HCT116 (cell line): Measurements from ENCODE around the gene KCTD1. TPM values are rescaled to one million over a fixed set of nuclear protein-coding genes. Genes with fewer than 3 reads are reported as not detected.

Experiments
- ATAC-seq: fragments of 200-7000 bp; cut with Tn5 transposase; 2 replicates; pipeline ENCODE4 v1.9.1; 2020; ENCODE audit warnings: mild to moderate bottlenecking, moderate library complexity
- BruUV-seq: library from RNA; stranded (reverse); fragments of 400-500 nt; replicated peaks from 2 replicates; lab custom pipeline; 2021; lab: Mats Ljungman, UMichigan
- CTCF ChIA-PET: fragments of 300-600 bp; sonication (Branson Sonifier 250); formaldehyde crosslinking; loops from one replicate; lab custom pipeline; 2021; ENCODE audit warnings: antibody characterized with exemption; lab: Charles Lee
- POLR2A ChIA-PET: fragments of 300-600, 350-600 bp; sonication (Branson Sonifier 250); formaldehyde crosslinking; loops from one replicate; lab custom pipeline; 2021; ENCODE audit warnings: antibody characterized with exemption; lab: Charles Lee
- RAD21 ChIA-PET, 2 experiments: fragments of 300-600 bp; sonication (Branson Sonifier 250); formaldehyde crosslinking; loops; one replicate each; lab custom pipeline; 2023; ENCODE audit warnings: low total read pairs in 2 of 2; ENCODE audit not compliant: uncharacterized antibody in 2 of 2, unreplicated experiment in 2 of 2, low non-redundant PET in 1 of 2; lab: Charles Lee
- DNase-seq: peaks from one replicate; pipeline ENCODE4 v3.0.0-alpha.2; 2010; ENCODE audit warnings: low read depth, low spot score
- H2AFZ ChIP-seq: fragments of 200-600 bp; shearing (Covaris generic), sonication (generic); 2 replicates; pipeline ENCODE4 v1.6.1; 2017; ENCODE audit warnings: low read depth, mixed run types, mixed read lengths, antibody characterized with exemption, low read length; ENCODE audit not compliant: poor library complexity, severe bottlenecking
- H3K27ac ChIP-seq: 2 replicates; pipeline ENCODE4 v1.5.1; 2012; ENCODE audit warnings: low read depth, low read length
- H3K27me3 ChIP-seq: fragments of 200-600 bp; sonication (generic); 2 replicates; pipeline ENCODE4 v1.6.1; 2016; ENCODE audit warnings: mixed run types, low read length, mixed read lengths; ENCODE audit not compliant: insufficient read depth
- H3K36me3 ChIP-seq, 2 experiments: fragments of 200-500 bp in 1 of 2; fragments of 200-600 bp in 1 of 2; sonication (Bioruptor generic) in 1 of 2; sonication (generic) in 1 of 2; 2 replicates each; pipeline versions ENCODE4 v1.5.1 to v1.6.1; 2014 to 2016; ENCODE audit warnings: low read length in 2 of 2, inconsistent platforms in 1 of 2, mixed read lengths in 1 of 2, mixed run types in 1 of 2; ENCODE audit not compliant: insufficient read depth in 2 of 2, control insufficient read depth in 1 of 2
- H3K4me1 ChIP-seq, 2 experiments: fragments of 200-600 bp in 1 of 2; sonication (generic) in 1 of 2; 2 replicates each; pipeline versions ENCODE4 v1.5.1 to v1.6.1; 2012 to 2017; ENCODE audit warnings: low read length in 2 of 2, inconsistent platforms in 1 of 2, mild to moderate bottlenecking in 1 of 2, mixed read lengths in 1 of 2, mixed run types in 1 of 2, moderate library complexity in 1 of 2; ENCODE audit not compliant: insufficient read depth in 2 of 2, control insufficient read depth in 1 of 2
- H3K4me2 ChIP-seq: fragments of 200-600 bp; sonication (generic); 2 replicates; pipeline ENCODE4 v1.6.1; 2017; ENCODE audit warnings: mixed run types, low read length, mixed read lengths
- H3K4me3 ChIP-seq, 2 experiments: fragments of 200-600 bp in 1 of 2; sonication (generic) in 1 of 2; replicated peaks in 1 of 2; 2 replicates each; pipeline ENCODE4 v1.5.1; 2011 to 2016; ENCODE audit warnings: low read length in 2 of 2, control low read depth in 1 of 2, low read depth in 1 of 2, mild to moderate bottlenecking in 1 of 2, mixed read lengths in 1 of 2, mixed run types in 1 of 2
- H3K79me2 ChIP-seq: fragments of 200-600 bp; sonication (generic); 2 replicates; pipeline ENCODE4 v1.6.1; 2017; ENCODE audit warnings: mild to moderate bottlenecking, mixed run types, low read length, moderate library complexity, mixed read lengths; ENCODE audit not compliant: insufficient read depth
- H3K9ac ChIP-seq: fragments of 200-600 bp; sonication (generic); 2 replicates; pipeline ENCODE4 v1.6.1; 2016; ENCODE audit warnings: low read length, mixed read lengths
- H3K9me2 ChIP-seq: fragments of 200-600 bp; sonication (generic), shearing (Covaris generic); 2 replicates; pipeline ENCODE4 v1.6.1; 2017; ENCODE audit warnings: mixed run types, mild to moderate bottlenecking, moderate library complexity; ENCODE audit not compliant: insufficient read depth
- H3K9me3 ChIP-seq, 2 experiments: fragments of 200-500 bp in 1 of 2; fragments of 200-600 bp in 1 of 2; sonication (Bioruptor generic) in 1 of 2; sonication (generic) in 1 of 2; 2 replicates each; pipeline ENCODE4 v1.6.1; 2014 to 2017; ENCODE audit warnings: low read length in 2 of 2, mixed read lengths in 2 of 2, inconsistent platforms in 1 of 2, low read depth in 1 of 2, mild to moderate bottlenecking in 1 of 2, mixed run types in 1 of 2, moderate library complexity in 1 of 2; ENCODE audit not compliant: control insufficient read depth in 1 of 2, insufficient read depth in 1 of 2
- H4K20me1 ChIP-seq: fragments of 200-600 bp; sonication (generic), shearing (Covaris generic); 2 replicates; pipeline ENCODE4 v1.6.1; 2017; ENCODE audit warnings: mixed run types, mild to moderate bottlenecking, moderate library complexity; ENCODE audit not compliant: insufficient read depth
- CTCF ChIP-seq, 3 experiments: fragments of 200-600 bp in 1 of 3; sonication (generic) in 1 of 3; IDR thresholded peaks in 2 of 3; conservative IDR thresholded peaks in 1 of 3; 2 replicates each; pipeline ENCODE4 v1.5.1; 2012 to 2017; ENCODE audit warnings: low read depth in 2 of 3, low read length in 2 of 3, antibody characterized with exemption in 1 of 3, borderline replicate concordance in 1 of 3, control low read depth in 1 of 3, mild to moderate bottlenecking in 1 of 3, mixed read lengths in 1 of 3, mixed run types in 1 of 3, moderate library complexity in 1 of 3; ENCODE audit not compliant: insufficient read depth in 1 of 3
- EGR1 ChIP-seq: IDR thresholded peaks from 2 replicates; pipeline ENCODE4 v1.6.1; 2012; ENCODE audit warnings: low read depth
- ZBTB33 ChIP-seq: IDR thresholded peaks from 2 replicates; pipeline ENCODE4 v1.6.1; 2011; ENCODE audit warnings: mild to moderate bottlenecking, low read length, moderate library complexity; ENCODE audit not compliant: insufficient replicate concordance; ENCODE audit errors: extremely low read depth
- intact Hi-C: fragments of 100-400 bp; cut with micrococcal nuclease; formaldehyde crosslinking; loops from 2 replicates; pipeline ENCODE4 v1.10.0; 2022
- total RNA-seq: library from RNA; stranded (reverse); gene quantifications from one replicate; pipeline ENCODE4 v1.2.1, GENCODE V29; 2021; ENCODE audit not compliant: unreplicated experiment

The KCTD1 gene
- total RNA-seq, 1 experiment from 2014 or later: 16.8 TPM

GRCh38 chr18:26439537-26439936 lies 108.8 kb downstream of the KCTD1 start:
- POLR2A ChIA-PET: no interaction called here
- no peak overlapping the region for H3K27ac ChIP-seq

More at GRCh38 chr18:26439537-26439936, 108.8 kb downstream of the KCTD1 start:
- Histone ChIP-seq H3K27me3 (no peaks in the 10 kb centered on the region), H3K4me2 (no peak overlapping the region), H3K79me2 (no peaks in the 10 kb centered on the region), H2AFZ (no peak overlapping the region), H3K9me2 (no peaks in the 10 kb centered on the region), H3K36me3 (no peaks in the 10 kb centered on the region), H4K20me1 (no peaks in the 10 kb centered on the region), H3K4me3 (no peak overlapping the region), H3K4me1 (peaks cover 15 to 17% of the 10 kb centered on the region in 2 experiments; a peak in 3 of 4 replicates), H3K9me3 (peaks cover 0 to 3% of the 10 kb centered on the region in 2 experiments; a peak in 1 of 4 replicates), H3K9ac (no peak overlapping the region)
- TF ChIP-seq EGR1: no peak
- no peak for TF ChIP-seq ZBTB33
- TF ChIP-seq CTCF (IDR thresholded peaks at IDR 0.05 in 2 of 3, conservative IDR thresholded peaks at IDR 0.05 in 1 of 3; ENCODE audit: borderline replicate concordance in 1 of 3, insufficient read depth in 1 of 3, low read depth in 2 of 3, low read length in 2 of 3): no peak
- ATAC-seq: no peak
- no peak for DNase-seq
- ChIA-PET RAD21 (no interaction called here), CTCF (interaction anchor here (1.0 kb wide), 2 partner anchors 12 to 29 kb away, joined by 3 to 4 read pairs; no protein-coding TSS in a partner anchor)
- intact Hi-C loops: no loop called here
- no TSS peak for BruUV-seq
